Left ventricle myocardium inferior (tissue), 1 donor: ENCODE measurements around the gene TGFB2. TPM values are rescaled to one million over a fixed set of nuclear protein-coding genes. Genes with fewer than 3 reads are reported as not detected.

Source experiments
- DNase-seq: peaks from one replicate; pipeline ENCODE4 v3.0.0-alpha.2; 2020
- H3K27ac ChIP-seq: fragments of 200-600 bp; replicated peaks from 2 replicates; pipeline ENCODE4 v1.8.0; 2021
- H3K27me3 ChIP-seq: fragments of 200-600 bp; 2 replicates; pipeline ENCODE4 v1.8.0; 2021; ENCODE audit warnings: low read depth
- H3K36me3 ChIP-seq: fragments of 200-600 bp; 2 replicates; pipeline ENCODE4 v1.8.0; 2021
- H3K4me1 ChIP-seq: fragments of 200-600 bp; 2 replicates; pipeline ENCODE4 v1.8.0; 2021
- H3K4me3 ChIP-seq: fragments of 200-600 bp; 2 replicates; pipeline ENCODE4 v1.8.0; 2021; ENCODE audit warnings: mild to moderate bottlenecking, moderate library complexity
- H3K9me3 ChIP-seq: fragments of 200-600 bp; replicated peaks from 2 replicates; pipeline ENCODE4 v1.8.0; 2021
- intact Hi-C: fragments of 100-400 bp; cut with micrococcal nuclease; formaldehyde crosslinking; loops from one replicate; pipeline ENCODE4 v1.11.0; 2022
- total RNA-seq: library from RNA; stranded (reverse); fragmentation: NEBNext Ultra II Directional; extraction: Animal tissue kit (Norgen Biotek cat#: 25700); gene quantifications from one replicate; pipeline ENCODE4 v1.2.1, GENCODE V29; 2021
- TF ChIP-seq, protein P1 (sequence below): fragments of 200-600 bp; IDR thresholded peaks from 2 replicates; pipeline ENCODE4 v1.8.0; 2021; ENCODE audit warnings: antibody characterized with exemption, mild to moderate bottlenecking, borderline replicate concordance
- donor health status: DM: no; HTN: yes; CAD: no; lungs with severe emphysema.

Gene TGFB2
- total RNA-seq, 1 donor from 2014 or later, result 4.4 TPM

DNA sequence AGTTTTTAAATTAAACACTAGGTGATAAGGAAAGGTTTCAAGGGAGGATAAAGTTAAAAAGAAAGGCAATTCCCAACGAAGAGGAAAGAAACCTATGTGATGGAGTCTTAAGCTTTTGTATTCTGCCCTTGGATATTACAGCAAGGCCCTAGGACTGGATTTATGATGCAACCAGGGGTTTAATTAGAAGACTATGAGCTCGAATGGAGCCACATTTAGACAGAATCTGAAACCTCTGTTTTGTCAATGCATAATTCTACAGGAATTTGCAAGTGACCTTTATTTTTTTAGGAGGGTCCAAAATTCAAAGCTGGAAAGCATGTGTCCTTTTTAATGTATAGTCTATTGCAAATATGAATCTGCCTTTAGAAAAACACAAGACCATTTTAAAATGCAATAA, 37.9 kb downstream of the TGFB2 start:
- H3K4me3 ChIP-seq, result no peak overlapping the region
- DNase-seq, result no peak
- TF ChIP-seq, protein P1, sequence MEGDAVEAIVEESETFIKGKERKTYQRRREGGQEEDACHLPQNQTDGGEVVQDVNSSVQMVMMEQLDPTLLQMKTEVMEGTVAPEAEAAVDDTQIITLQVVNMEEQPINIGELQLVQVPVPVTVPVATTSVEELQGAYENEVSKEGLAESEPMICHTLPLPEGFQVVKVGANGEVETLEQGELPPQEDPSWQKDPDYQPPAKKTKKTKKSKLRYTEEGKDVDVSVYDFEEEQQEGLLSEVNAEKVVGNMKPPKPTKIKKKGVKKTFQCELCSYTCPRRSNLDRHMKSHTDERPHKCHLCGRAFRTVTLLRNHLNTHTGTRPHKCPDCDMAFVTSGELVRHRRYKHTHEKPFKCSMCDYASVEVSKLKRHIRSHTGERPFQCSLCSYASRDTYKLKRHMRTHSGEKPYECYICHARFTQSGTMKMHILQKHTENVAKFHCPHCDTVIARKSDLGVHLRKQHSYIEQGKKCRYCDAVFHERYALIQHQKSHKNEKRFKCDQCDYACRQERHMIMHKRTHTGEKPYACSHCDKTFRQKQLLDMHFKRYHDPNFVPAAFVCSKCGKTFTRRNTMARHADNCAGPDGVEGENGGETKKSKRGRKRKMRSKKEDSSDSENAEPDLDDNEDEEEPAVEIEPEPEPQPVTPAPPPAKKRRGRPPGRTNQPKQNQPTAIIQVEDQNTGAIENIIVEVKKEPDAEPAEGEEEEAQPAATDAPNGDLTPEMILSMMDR, result no peak
- H3K4me1 ChIP-seq, result peaks cover 22% of the 10 kb centered on the region
- no peak overlapping the region for H3K27ac ChIP-seq
- no peaks in the 10 kb centered on the region for H3K9me3 ChIP-seq
- no peaks in the 10 kb centered on the region for H3K36me3 ChIP-seq
- intact Hi-C loops, result no loop called here
- H3K27me3 ChIP-seq, result no peaks in the 10 kb centered on the region

DNA sequence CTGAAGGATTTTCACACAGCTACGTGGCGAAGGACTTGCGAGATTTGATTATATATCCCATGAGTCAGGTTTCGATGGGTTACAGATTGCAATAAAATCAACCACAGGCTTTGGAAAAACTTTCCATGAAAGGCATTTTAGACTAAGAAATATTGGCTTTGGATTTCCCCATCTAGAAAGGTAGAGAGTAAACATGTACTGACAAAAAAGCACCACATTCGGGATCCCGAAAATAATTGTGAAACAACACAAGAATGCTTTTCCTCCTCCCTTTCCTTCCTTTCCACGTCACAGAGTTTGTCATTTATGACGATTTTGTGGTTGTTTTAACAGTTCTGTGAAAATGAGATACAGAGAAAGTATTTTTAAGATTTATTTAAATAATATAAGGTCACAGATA, 38.5 kb downstream of the TGFB2 start:
- no peaks in the 10 kb centered on the region for H3K9me3 ChIP-seq
- H3K36me3 ChIP-seq, result no peaks in the 10 kb centered on the region
- H3K4me3 ChIP-seq, result no peak overlapping the region
- no peak overlapping the region for H3K27ac ChIP-seq
- intact Hi-C loops, result no loop called here
- no peak for DNase-seq
- H3K27me3 ChIP-seq, result no peaks in the 10 kb centered on the region
- TF ChIP-seq, protein P1, result no peak
- peaks cover 22% of the 10 kb centered on the region for H3K4me1 ChIP-seq

DNA sequence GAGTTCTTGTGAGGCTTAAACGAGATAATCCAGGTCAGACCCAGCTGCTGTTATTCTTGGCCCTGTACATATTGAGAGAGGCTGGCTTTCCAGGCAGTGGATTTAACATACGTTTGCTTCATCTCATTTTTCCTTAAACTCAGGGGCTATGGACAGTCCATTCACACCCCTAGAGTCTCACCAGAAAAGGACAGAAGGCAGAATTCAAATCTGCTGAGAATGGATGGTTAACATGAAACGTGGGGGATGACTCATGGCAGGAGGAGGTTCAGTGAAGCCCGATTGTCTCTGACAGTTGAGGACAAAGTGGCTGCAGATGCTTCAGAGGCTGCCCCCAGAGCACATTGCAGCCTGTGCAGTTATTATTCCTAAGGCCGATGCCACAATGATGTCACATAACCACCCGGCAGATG, 39.5 kb downstream of the TGFB2 start:
- no peaks in the 10 kb centered on the region for H3K27me3 ChIP-seq
- H3K4me3 ChIP-seq, result no peak overlapping the region
- TF ChIP-seq, protein P1, result no peak
- H3K9me3 ChIP-seq, result no peaks in the 10 kb centered on the region
- no peaks in the 10 kb centered on the region for H3K36me3 ChIP-seq
- peaks cover 21% of the 10 kb centered on the region for H3K4me1 ChIP-seq
- no peak overlapping the region for H3K27ac ChIP-seq
- intact Hi-C loops, result no loop called here
- no peak for DNase-seq

DNA sequence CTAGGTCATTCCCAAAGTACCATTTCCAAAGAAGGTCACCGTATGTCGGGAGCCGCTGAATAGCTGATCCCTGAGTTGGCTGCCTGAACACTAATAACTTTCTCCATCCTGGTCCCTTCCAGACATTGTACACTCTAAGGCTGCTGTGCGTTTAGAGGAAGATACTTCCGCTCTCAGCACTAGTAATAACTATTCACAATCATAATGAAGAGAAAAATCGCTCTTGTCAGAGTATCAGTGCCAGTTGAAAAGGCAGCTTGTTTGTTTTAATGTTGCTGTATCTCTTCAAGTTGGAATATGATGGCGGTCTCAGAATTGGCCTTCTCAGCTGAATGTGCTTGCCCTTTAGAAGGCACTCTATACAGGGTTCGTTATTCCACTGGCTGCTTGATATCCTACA, 43.5 kb downstream of the TGFB2 start:
- intact Hi-C loops, result no loop called here
- DNase-seq, result no peak
- H3K4me1 ChIP-seq, result peaks cover 16% of the 10 kb centered on the region
- H3K4me3 ChIP-seq, result no peak overlapping the region
- H3K36me3 ChIP-seq, result no peaks in the 10 kb centered on the region
- TF ChIP-seq, protein P1, result no peak
- H3K27me3 ChIP-seq, result no peaks in the 10 kb centered on the region
- H3K27ac ChIP-seq, result no peak overlapping the region
- H3K9me3 ChIP-seq, result no peaks in the 10 kb centered on the region

DNA sequence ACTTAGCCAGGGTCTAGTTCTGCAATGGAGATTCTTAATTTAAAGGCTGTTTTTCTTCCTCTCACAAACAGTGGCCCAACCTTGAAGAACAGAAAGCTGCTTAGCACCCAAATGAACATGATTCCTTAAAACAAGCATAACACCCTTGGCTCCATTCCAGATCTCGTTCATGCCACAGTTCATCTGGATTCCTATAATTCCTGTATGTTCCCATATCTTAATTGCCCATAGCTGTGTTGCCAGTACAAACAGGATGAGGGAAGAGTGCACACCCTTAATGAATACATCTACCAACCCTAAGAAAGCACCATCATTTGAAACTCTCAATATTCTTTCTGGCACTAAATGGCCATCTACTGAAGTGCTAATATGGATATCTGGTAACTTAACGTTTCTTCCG, 45.5 kb downstream of the TGFB2 start:
- no peak overlapping the region for H3K27ac ChIP-seq
- no peak for DNase-seq
- H3K36me3 ChIP-seq, result no peaks in the 10 kb centered on the region
- H3K4me1 ChIP-seq, result peaks cover 12% of the 10 kb centered on the region
- no peaks in the 10 kb centered on the region for H3K27me3 ChIP-seq
- TF ChIP-seq, protein P1, result no peak
- no peaks in the 10 kb centered on the region for H3K9me3 ChIP-seq
- H3K4me3 ChIP-seq, result no peak overlapping the region
- intact Hi-C loops, result no loop called here

DNA sequence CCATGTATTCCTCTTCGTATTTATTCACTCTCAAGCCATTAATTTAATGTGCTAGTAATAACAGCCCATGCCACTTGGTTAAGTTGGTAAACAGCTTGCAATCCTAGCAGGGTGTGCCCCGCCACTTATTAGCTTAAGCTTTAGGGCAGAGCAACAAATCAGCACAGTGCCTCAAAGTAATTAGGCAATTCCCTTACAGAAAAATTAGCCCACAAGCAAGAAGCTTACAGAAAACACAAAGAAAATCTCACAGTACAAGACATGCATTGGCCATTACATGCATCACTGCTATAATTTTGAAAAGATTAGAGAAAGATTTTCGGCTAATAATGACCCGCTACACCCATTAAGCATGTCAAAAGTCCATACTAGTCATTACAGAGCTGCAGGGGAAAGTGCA, 47.6 kb downstream of the TGFB2 start:
- H3K27me3 ChIP-seq, result no peaks in the 10 kb centered on the region
- H3K27ac ChIP-seq, result no peak overlapping the region
- H3K4me1 ChIP-seq, result peaks cover 9% of the 10 kb centered on the region
- no peaks in the 10 kb centered on the region for H3K36me3 ChIP-seq
- H3K4me3 ChIP-seq, result no peak overlapping the region
- H3K9me3 ChIP-seq, result no peaks in the 10 kb centered on the region
- DNase-seq, result no peak
- TF ChIP-seq, protein P1, result no peak
- intact Hi-C loops, result no loop called here
